ENCODE measurements around the gene METTL27.
"Not testable (repeated sequence)": the region's sequence is repeated elsewhere in the genome, so short reads cannot be mapped to it uniquely, and the experiment has no call there.

Gene METTL27

GRCh38 chr7:73842067-73842976 lies at the start of gene METTL27:
Gene METTL27 (minus strand): TSS chr7:73842516. CDS start chr7:73842140, 376 bp downstream.
- DNase-seq: peak; percentile 44 to 91 (median 76)

- DNase-seq: no peak
Observed at GRCh38 chr7:73891178-73891885, 49.0 kb upstream of the METTL27 start.

- no peak for DNase-seq
Observed at GRCh38 chr7:73890555-73891147, 48.3 kb upstream of the METTL27 start.

- DNase-seq: no peak
Observed at GRCh38 chr7:73888959-73889358, 46.6 kb upstream of the METTL27 start.

GRCh38 chr7:73887762-73888161 lies 45.4 kb upstream of the METTL27 start:
- no peak for DNase-seq

GRCh38 chr7:73885975-73886798 lies 43.9 kb upstream of the METTL27 start:
- no peak for DNase-seq

- DNase-seq: no peak
Observed at GRCh38 chr7:73885433-73885974, 43.2 kb upstream of the METTL27 start.

GRCh38 chr7:73884867-73885422 lies 42.6 kb upstream of the METTL27 start:
- not testable (repeated sequence) for DNase-seq

GRCh38 chr7:73882047-73882402 lies 39.7 kb upstream of the METTL27 start:
- no peak for DNase-seq

GRCh38 chr7:73881352-73882046 lies 39.2 kb upstream of the METTL27 start:
- DNase-seq: no peak

- DNase-seq: no peak
Observed at GRCh38 chr7:73880755-73881328, 38.5 kb upstream of the METTL27 start.

- no peak for DNase-seq
Observed at GRCh38 chr7:73879977-73880681, 37.8 kb upstream of the METTL27 start.

- no peak for DNase-seq
Observed at GRCh38 chr7:73876973-73877372, 34.7 kb upstream of the METTL27 start.

- DNase-seq: no peak
Observed at GRCh38 chr7:73876361-73876760, 34.0 kb upstream of the METTL27 start.

GRCh38 chr7:73872056-73872908 lies 30.0 kb upstream of the METTL27 start:
- no peak for DNase-seq

GRCh38 chr7:73871163-73872011 lies 29.1 kb upstream of the METTL27 start:
- DNase-seq: no peak

- DNase-seq: no peak
Observed at GRCh38 chr7:73870041-73870492, 27.8 kb upstream of the METTL27 start.
